ENCODE data around the gene ALOX5AP.

DNA sequence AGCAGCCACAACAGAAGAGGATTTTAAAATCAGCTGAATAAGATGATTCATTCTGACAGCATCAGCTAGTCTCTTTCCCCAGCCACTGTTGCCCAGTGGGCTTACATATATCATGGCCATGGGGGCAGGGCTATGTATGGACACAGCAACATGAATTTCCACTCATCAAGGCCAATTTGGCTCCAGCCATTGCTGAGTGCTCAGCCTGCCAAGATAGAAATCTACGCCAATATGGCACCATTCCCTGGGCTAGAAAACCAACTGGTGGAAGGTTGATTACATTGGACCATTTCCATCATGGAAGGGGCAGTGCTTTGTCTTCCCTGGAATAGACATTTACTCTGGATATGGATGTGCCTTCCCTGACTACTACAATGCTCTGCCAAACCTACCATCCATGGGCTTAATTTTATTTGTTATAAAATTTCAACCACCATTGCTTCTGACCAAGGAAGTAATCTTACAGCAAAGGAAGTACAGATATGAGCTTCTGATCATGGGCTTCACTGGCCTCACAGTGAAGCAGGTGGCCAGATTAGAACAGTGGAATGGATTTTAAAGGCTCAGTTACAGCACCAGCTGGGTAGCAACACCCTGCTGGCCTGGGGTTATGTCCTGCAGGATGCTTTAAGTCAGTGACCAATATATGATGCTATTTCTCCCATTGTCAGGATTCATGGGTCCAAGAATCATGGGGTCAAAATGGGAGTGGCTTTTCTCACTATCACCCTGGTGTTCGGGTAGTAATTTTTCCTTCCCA, 9.8 kb upstream of the ALOX5AP start:
- TF ChIP-seq, protein P1, sequence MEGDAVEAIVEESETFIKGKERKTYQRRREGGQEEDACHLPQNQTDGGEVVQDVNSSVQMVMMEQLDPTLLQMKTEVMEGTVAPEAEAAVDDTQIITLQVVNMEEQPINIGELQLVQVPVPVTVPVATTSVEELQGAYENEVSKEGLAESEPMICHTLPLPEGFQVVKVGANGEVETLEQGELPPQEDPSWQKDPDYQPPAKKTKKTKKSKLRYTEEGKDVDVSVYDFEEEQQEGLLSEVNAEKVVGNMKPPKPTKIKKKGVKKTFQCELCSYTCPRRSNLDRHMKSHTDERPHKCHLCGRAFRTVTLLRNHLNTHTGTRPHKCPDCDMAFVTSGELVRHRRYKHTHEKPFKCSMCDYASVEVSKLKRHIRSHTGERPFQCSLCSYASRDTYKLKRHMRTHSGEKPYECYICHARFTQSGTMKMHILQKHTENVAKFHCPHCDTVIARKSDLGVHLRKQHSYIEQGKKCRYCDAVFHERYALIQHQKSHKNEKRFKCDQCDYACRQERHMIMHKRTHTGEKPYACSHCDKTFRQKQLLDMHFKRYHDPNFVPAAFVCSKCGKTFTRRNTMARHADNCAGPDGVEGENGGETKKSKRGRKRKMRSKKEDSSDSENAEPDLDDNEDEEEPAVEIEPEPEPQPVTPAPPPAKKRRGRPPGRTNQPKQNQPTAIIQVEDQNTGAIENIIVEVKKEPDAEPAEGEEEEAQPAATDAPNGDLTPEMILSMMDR (IDR thresholded peaks at IDR 0.05): no peak
- TF ChIP-seq RELA (CRISPR knock-in tag; IDR thresholded peaks at IDR 0.05; ENCODE audit: borderline replicate concordance) (no peak), ZNF138 (CRISPR knock-in tag; conservative IDR thresholded peaks at IDR 0.05) (no peak), SP1 (CRISPR knock-in tag; conservative IDR thresholded peaks at IDR 0.05) (no peak), FOXK1 (CRISPR knock-in tag; IDR thresholded peaks at IDR 0.05) (no peak), TEAD1 (CRISPR knock-in tag; IDR thresholded peaks at IDR 0.05) (no peak), ESRRA (CRISPR knock-in tag; IDR thresholded peaks at IDR 0.05; ENCODE audit: borderline replicate concordance) (no peak)
